EH (cell line): ENCODE measurements around the gene C19orf25.
"Not testable (repeated sequence)": the region's sequence is repeated elsewhere in the genome, so short reads cannot be mapped to it uniquely, and the experiment has no call there.

ENCODE experiments used
- DNase-seq: peaks from one replicate; pipeline ENCODE4 v3.0.0-alpha.2; 2015; ENCODE audit warnings: low read depth

C19orf25 gene

DNA sequence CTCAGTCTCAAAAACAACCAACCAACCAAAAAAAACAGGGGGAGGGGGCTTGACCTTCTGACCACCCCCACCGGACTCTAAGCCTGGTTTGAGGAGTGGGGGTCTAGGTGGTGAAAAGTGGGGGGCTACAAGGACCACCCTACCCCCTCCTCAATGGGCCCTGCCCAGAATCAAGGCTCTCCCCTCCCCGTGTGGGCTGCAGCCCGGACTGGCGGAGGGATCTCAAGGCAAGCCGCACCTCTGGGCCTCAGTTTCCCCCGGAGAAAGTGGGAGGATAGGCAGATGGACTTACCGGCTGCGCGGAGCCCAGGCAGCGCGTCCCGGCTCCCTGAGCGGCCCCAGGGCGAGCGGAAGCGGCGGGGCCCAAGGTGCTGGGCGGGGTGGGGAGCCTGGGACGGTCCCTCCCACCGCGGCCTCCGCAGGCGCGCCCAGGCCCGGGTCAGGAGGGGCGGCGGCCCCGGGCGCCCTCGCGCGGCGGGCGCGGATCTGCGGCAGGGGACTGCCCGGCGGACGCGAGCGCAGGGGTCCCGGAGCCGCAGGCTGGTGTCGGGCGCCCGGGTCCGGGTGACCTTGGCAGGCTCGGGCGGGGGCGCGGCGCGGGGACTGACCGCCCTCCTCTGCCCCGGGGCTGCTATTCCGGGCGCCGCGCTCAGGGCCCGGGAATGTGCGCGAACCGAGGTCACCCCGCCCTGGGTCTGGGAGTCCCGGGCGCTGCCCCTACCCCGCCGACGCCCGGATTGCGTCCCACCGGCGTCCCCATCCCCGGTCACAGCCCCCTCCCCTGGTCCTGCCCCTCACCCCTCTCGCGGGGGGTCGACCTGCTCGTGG is 33.9 kb upstream of the C19orf25 start, which contains the start of gene ADAMTSL5:
ADAMTSL5 (minus strand) TSS at position 349 of the 828 bp plus-strand sequence. CDS start 2,076 bp downstream, outside the sequence.
- DNase-seq, result peak; percentile 75

DNA sequence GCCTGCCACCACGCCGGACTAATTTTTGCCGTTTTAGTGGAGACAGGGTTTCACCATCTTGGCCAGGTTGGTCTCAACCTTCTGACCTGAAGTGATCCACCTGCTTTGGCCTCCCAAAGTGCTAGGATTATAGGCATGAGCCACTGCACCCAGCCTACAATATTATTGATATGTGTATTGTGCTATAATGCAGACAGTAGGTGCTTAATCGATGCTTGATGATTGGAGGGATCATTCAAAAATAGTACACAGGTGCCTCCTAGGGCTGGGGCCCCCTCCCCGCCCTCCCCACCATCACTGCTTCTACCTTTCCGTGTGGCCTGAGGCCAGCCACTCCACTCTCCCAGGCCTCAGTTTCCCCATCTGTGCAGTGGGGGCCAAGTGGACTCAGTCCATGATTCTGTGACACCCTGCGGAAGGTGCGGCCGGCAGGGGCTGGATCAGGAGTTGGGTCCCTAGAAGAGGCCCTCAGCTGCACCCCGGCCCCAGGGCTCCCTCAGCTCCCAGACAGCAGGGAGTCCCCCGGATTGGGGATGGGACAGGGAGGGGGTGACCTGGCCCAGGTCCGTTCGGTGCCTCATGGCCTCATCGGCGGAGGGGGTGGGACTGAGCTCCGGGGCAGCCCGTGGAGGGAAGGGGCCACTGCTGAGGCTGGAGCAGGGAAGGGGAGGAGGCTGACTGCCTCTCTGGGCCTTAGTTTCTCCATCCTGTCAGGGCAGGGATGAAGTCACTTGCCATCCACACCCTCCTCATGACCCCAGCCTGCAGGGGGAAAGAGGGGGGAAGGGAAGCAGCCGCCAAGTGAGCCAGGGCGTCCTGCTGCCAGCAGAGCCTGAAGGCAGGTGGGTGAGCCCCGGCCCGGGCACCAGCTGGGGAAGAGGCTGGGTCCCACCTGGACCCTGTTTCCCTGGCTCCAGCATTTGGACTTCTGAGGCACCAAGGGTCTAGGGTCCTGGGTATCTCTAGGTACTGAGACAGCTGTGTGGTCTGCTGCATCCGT is 32.6 kb upstream of the C19orf25 start:
- no peak for DNase-seq

DNA sequence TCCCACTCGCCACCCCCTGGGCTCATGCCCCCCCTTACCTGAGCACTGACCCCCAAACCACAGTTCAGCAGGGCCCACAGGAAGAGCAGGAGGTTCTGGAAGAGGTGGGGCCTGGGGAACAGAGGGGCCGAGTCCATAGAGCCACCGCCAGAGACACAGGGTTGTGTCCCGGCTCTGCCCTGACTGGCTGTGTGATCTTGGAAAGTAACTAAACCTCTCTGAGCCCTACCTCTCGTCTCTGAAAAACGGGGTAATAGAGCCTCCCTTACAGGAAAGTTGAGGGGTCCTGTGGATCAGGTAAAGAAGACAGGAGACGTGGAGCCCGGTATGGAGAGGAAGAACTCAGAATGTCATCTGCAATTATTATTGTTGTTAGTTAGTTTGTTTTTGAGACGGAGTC is 31.8 kb upstream of the C19orf25 start:
- no peak for DNase-seq

DNA sequence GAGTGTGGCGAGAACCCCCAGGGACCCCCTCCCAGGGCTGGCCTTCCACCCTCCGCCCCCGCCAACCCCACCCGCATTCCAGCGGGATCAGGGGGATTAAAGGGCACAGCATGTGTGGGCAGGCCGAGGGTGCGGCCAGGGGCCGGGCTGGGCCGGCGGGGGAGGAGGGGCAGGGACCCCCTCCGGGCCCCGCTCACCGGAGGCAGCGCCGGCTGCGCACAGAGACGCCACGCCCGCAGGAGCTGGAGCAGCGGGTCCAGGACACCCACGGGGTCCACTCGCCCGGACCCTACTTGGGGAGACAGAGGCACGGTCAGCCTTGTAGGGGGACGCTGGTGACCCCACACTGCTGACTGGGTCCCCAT is 31.4 kb upstream of the C19orf25 start:
- no peak for DNase-seq

DNA sequence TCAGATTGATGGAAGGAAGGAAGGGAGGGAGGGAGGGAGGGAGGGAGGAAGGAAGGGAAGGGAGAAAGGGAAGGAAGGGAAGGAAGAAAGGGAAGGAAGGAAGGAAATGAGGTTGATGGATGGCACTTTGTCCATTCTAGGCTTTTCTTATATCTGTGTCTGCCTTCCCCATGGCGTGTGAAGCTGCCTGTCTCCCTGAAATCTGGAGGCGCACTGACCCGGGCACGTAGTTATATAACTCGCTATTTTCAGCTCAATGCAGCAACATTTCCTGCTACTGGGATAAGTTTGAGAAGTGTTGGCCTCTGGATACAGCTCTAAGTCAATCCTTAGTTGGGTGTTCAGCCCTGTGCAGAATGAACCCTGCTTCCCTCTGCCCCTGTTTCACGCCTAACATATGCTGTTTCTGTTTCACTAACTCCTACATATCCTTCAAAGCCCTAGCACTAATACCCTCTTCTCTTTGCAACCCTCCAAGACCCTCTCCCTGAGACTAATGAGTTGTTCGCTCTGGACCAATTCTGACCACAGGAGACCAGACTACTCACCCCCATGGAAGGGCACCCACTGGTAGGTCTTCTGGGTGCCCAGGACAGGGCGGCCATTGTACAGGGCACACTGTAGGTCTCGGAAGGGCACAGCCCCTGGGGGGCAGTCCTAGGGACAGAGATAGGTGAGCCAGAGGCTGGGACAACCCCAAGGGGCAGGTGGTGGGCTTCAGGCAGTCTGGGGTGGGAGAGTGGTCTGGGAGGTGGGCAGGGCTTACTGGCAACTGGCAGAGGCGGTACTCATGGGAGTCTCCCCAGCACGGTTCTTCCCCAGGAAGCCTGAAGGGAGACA is 30.8 kb upstream of the C19orf25 start:
- DNase-seq, result no peak

DNA sequence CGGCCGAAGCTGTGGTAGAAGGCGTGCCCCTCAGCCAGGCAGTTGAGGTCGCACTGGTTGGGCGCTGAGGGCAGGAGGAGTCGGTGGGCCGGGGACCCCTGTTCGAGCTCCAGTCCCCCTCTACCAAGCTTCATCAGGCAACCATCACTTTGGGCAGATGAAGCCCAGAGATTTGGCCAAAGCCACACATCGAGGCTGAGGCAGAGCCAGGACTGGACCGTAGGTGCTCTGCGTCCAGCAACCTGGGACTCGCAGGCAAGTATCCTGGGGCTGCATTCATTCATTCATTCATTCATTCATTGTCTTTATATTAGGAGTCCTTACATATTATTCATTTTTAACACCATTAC is 29.5 kb upstream of the C19orf25 start:
- DNase-seq, result no peak

DNA sequence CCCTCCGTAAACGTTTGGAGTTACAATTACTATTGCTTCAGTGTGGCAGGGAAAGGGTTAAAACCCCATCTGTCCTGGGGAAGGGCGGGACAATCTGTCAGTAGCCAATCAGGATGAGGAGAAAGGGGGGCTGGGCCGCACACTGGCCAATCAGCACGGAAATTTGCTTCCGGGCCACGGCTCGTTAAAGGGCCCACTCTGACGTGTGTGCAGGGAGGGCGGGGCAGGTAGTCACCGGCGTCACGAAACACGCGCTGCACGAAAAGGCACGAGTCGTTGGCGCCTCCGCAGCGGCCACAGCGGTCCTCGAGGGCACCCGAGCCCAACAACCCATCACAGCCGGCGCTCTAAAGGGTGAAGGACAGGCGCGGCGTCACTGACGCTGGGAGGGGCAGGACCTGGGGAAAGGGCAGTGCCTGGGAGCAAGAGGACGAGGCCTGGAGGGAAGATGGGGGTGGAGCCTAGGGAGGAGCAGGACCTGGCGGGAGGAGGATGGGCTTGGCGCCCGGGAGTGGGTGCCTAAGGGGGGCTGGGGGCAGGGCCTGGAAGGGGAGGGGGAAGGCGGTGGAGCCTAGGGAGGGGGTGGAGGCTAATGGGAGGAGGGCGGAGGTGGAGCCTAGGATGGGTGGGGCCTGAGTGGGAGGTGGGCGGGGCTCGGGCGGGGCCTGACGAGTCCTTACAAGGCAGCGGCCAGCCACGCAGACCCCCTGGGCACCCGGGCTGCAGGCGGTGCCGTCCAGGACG is 28.9 kb upstream of the C19orf25 start:
- peak; percentile 96 for DNase-seq

DNA sequence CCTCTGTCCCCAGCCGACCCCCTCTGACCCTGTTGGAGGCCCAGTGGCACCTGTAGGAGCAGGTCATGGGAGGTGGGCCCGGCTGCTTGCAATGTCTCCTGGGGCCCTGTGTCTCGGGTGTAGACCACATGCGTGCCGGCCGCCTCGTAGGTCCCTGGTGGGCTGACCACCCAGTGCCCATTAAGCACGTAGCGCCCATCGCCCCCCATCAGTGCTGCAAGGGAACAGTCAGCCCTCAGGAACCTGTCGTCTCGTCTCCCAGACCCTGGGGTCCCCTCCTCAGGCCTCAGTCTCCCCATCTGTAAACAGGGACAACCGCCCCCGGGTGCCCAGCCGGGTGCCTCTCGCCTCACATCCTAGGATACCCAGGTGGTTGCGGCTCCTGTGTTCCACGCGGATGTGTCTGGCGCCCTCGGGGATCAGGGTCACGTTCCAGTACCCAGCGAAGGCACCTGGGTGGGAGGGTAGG is 28.2 kb upstream of the C19orf25 start:
- no peak for DNase-seq

DNA sequence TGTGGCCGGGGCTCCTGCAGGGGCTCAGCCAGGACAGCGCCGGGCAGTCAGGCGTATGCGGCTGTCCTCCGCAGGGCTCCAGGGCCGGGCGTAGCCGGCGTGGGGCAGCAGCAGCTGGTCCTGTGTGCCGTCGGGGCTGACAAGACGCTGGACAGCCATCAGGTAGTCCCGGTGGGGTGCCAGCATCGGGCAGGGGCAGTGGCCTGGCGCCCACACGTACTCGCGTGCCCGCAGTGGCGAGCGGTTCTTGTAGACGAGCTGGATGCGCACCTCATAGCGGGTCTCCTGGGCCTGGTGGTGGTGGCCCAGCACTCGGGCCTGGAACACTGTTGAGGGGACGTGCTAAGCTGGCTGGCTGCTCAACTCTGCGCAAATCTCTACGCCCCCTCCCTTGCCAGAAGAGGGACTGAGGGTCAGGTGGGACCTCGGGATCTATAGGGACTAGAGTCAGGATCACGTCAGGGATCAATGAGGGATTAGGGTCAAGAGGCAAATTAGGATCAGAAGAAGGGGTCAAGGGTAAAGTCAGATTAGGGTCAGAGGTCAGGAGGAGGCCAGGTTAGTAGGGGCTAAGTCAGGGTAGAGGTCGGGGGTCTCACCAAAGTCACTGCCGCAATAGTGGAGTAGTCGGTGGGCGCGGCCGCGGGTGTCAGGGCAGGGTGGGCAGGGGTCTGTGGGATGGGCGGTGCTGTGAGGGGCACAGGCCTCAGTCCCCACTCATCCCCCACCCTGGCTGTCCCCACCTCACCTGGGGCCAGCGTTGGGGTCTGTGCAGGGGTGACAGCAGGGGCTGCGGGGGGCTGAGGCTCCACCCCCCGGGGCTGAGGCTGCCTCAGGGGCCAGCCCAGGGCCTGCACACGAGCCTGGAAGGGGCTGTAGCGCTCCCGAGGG is 27.2 kb upstream of the C19orf25 start:
- DNase-seq, result no peak

DNA sequence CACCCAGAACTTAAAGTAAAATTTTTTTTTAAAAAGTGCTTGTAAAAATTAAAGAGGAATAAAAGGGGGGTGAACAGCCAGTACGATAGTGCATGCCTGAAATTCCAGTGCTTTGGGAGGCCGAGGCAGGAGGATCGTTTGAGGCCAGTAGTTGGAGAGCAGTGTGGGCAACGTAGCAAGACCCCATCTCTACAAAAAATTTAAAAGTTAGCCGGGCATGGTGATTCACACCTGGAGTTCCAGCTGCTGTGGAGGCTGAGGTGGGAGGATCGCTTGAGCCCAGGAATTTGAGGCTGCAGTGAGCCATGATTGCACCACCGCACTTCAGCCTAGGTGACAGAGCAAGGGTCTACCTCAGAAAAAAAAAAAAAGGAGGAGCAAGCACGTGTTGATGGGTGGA is 26.0 kb upstream of the C19orf25 start:
- DNase-seq, result no peak

DNA sequence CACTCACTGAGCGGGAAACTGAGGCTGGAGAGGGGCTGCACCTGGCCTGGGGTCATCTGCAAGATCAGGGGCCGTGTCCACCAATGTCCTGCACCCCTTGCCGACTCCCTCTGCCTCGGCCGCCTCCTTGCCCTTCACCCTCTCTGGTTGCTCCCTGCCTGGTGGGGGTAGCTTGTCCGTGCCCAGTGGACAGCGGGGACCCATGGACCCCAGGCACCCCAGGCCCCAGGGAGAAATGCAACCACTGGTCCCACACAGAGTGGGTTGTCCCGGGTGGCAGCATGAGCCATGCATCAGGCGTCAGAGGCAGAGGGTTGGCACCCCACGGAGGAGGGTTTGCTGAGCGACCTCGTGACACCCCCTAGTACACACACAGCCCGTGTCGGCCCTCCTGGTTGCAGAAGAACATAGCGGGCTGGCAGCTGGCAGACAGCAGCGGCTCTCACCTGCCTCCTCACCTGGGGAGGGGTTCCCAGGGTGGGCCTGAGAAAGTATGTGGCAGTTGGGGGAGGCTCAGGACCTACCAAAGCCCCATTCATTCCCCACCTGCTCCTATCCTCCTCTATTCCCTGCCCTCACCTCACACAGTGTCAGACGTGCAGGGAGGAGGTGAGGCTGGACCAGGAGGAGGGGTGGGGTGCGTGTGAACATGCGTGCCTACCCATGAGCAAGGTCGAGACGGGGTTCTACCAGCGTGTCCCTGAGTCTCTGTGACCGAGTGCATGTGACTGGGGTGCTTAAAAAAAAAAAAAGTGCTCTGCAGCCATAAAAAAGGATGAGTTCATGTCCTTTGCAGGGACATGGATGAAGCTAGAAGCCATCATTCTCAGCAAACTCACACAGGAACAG is 25.1 kb upstream of the C19orf25 start:
- DNase-seq, result no peak

DNA sequence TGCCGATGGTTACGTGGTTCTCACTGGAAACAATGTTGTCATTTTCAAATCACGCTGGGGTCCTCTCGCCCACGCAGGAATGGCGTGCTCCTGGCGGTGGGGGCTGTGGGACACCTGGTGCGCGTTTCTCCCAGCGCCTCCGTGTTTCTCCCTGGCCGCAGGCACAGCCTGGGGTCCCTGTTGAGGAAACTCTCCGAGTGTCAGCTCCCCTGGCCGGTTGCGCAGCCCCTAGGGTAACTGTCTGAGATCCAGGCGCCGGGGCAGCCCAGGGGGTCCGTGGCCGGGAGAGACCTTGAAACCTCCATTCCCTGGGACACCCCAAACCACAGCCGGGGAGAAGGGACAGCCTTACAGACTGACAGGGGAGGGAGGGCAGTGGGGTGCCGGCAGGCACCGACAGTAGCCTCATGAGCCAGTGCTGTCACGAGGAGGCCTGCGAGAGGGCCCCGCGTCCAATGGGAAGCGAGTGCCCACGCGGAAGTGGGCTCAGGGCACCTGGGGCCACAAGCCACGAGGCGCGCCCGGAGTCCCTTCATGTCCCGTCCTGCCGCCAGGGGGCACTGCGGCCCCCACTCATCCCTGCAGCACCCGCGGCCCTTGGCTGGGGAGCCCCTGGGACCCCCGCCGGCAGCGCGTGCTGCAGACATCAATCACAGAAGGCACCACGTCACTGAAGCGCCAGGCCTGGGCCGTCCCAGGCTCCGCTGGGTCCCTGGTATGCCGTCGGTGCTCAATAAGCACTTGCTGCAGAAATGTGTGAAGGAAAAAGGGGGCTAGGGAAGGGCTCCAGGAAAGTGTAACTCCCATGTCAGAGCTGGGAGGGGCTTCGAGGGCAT is 24.3 kb upstream of the C19orf25 start:
- DNase-seq, result peak; percentile 40

DNA sequence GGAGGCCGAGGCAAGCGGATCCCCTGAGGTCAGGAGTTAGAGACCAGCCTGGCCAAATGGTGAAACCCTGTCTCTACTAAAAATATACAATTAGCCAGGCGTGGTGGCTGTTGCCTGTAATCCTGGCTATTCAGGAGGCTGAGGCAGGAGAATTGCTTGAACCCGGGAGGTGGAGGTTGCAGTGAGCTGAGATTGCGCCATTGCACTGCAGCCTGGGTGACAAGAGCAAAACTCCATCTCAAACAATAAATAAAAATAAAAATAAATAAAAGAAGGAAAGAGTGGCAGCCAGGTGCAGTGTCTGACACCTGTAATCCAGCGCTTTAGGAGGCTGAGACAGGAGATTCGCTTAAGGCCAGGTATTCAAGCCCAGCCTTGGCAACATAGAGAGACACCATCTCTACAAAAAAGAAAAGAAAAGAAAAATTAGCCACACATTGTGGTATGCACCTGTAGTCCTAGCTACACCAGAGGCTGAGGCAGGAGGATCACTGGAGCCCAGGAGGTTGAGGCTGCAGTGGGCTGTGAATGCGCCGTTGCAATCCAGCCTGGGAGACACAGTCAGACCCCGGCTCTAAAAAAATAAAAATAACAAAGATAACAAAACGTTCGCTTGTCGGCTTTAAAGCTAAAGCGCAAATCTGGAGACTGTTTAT is 23.5 kb upstream of the C19orf25 start:
- no peak for DNase-seq

DNA sequence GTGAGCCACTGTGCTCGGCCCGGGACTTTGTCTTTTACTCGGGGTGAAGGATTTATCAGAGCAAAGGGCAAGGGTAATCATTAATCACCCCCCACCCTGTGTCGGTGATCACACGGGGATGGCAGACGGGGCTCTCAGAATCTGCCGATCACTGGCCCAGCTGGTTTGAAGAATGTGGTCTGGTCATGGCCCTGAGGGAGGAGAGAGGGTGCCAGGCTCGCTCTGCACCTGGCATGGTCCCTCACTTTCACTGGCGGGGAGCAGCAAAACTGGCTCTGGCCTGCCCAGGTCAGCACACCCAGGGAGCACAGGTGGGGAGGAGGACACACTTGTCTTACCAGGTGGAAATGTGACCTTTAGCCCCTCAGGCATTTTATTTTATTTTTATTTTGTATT is 22.2 kb upstream of the C19orf25 start:
- no peak for DNase-seq

DNA sequence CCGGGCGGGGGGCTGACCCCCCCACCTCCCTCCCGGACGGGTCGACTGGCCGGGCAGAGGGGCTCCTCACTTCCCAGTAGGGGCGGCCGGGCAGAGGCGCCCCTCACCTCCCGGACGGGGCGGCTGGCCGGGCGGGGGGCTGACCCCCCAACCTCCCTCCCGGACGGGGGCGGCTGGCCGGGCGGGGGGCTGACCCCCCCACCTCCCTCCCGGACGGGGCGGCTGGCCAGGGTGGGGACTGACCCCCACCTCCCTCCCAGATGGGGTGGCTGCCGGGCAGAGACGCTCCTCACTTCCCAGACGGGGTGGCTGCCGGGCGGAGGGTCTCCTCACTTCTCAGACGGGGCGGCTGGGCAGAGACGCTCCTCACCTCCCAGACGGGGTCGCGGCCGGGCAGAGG is 20.2 kb upstream of the C19orf25 start:
- not testable (repeated sequence) for DNase-seq

DNA sequence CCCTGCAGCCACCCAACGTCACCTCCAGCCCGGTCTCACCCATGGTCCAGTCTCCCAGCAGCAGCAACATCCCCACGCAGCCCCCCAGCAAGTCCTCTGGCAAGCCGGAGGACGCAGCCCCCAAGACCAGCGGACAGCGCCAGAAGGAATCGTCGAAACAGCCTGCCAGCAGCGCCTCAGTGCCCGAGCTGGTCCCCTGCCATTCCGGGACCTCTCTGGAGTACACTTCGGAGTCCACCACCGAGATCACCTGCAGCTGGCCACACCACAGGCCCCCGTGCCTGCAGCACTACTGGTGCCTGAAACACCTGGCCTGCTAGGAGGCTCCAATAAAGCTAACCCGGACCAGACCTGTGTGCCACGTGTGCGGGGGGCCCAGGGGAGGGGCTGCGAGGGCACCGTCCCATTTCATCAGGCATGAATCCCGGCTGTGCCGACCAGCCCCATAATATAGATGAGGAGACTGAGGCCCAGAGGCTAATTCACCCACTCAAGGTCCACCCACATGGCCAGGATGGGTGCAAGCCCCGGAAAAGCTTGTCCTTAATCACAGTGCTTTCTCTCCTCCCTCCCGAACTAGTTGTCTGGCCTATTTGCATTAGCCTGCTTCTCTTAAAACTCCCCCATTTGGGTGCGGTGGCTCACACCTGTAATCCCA is 18.7 kb upstream of the C19orf25 start:
- DNase-seq, result no peak
